GM21576 (cell line): Measurements from ENCODE around the gene UBIAD1.
"Not testable (repeated sequence)": the region's sequence is repeated elsewhere in the genome, so short reads cannot be mapped to it uniquely, and the experiment has no call there.

Experiments
- ATAC-seq: cut with Tn5 transposase; IDR thresholded peaks from one replicate; pipeline ENCODE4 v1.9.1; 2021; ENCODE audit warnings: mild to moderate bottlenecking, moderate library complexity; ENCODE audit not compliant: unreplicated experiment

Gene UBIAD1

GRCh38 chr1:11279152-11279551, 6.2 kb downstream of the UBIAD1 start:
- ATAC-seq: no peak

GRCh38 chr1:11279630-11280029, 6.6 kb downstream of the UBIAD1 start:
- ATAC-seq: no peak

- peak; percentile 54 for ATAC-seq
Observed at GRCh38 chr1:11280719-11281376, 7.8 kb downstream of the UBIAD1 start.

DNA sequence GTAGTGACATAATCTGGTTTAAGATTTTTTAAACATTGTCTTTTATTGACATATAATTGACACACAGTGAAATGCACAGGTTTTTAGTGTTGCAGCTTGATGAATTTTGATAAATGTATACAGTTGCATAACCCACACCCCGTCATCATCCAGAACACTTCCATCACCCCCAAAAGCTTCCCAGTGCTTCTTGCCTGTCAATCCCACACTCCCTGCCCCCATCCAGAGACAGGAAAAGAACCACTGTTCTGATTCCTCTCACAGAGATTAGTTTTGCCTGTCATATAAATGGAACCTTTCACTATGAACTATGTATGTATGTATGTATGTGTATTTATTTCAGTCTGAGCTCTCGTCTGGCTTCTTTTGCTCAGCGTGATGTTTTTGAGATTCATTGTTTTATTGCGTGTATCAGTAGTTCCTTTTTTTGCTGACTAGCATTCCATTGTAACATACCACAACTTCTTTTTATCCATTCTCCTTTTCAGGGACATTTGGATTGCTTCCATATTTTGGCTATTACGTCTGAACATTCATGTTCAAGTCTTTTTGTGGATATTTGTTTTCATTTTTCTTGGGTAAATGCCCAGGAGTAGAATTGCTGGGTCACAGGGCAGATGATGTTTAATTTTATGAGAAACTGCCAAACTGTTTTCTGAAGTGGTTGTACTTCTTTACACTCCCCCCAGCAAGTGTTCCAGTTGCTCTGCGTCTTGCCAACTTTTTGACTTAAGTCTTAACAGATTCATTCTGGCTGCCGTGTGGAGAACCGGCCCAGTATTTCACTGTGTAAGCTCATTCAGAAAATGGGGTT, 8.7 kb downstream of the UBIAD1 start:
- no peak for ATAC-seq

DNA sequence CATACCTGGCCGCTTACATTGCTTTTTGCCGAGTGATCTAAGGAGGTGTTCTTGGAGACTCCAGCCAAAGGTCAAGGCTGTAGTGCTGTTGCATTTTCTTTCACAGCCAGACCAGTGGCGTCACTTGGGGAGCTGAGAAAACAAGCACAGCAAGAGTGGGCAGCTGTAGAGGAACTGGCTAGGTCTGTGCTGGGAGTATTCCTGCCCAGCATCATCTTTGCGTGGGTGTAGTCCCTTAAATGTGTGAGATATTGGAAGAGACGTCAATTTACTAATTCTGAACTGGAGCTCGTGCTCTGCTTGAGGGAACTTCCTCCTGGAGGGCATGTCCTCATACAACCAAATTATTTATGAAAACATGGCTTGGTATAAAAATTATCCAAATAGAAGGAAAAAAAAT, 10.2 kb downstream of the UBIAD1 start:
- ATAC-seq: no peak

- ATAC-seq: no peak
Observed at GRCh38 chr1:11284784-11285183, 11.8 kb downstream of the UBIAD1 start.

DNA sequence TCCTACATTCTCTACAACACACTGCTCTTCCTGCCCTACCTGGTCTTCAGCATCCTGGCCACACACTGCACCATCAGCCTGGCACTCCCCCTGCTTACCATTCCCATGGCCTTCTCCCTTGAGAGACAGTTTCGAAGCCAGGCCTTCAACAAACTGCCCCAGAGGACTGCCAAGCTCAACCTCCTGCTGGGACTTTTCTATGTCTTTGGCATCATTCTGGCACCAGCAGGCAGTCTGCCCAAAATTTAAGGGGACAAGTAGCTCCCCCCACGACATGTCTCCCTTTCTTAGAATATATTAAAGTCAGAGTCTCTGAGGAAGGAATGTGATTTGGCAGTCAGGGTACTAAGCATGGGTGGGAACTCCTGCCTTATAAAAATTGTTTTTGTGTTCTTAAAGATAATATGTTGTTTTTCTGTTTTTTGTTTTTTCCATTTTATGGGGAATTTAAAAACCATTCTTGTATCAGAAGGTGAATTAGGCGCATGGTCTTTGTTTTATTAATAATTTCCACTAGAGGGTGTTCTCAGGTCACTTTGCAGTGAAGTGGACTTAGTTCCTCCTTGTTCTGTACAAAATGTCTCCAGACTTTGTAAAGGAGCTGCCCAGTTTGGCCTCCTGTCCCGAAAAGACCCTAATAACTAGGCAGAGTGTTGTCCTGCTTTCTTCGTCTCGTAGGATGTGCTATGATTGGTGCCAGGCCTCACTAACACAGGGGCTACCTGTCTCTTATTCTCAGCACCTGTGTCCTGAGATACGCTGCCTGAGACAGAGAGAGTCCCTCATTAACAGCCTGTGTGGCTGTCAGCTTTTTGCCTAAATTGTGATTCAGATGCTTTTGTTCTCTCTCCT, 13.1 kb downstream of the UBIAD1 start:
- ATAC-seq: no peak

DNA sequence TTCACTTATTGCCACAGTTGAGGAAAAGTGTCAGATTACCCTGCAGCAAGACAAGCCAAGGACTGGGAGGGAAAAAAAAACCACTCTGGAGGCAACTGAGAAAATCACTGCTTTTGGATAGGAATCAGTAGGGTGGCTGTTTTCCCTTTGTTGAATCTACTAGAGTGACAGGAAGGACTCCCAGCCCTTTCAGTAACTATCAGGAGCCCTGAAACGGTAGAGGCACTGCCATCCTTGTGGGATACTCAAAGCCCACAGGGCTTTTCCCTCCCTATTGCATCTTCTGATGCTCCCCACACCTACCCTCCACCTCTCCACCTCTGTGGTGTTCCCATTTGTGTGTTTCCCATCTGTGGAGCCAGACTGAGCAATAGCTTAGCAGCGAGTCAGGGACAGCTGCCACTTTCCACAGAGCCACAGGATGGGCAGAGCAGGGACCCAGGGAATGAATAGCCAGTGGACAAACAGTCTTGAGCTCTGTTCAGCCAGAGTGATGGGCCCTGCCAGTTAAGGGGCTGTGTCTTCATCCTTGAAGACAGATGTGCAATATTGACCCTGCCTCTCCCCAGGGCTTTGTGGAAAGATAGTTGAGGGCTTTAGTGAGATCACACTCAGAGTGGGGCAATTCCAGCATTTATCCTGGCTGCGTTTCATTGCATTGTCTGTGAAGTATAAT, 13.9 kb downstream of the UBIAD1 start:
- ATAC-seq: no peak

GRCh38 chr1:11289064-11289463, 16.1 kb downstream of the UBIAD1 start:
- ATAC-seq: no peak

- no peak for ATAC-seq
Observed at GRCh38 chr1:11291049-11291448, 18.1 kb downstream of the UBIAD1 start.

- no peak for ATAC-seq
Observed at GRCh38 chr1:11293856-11294255, 20.9 kb downstream of the UBIAD1 start.

- no peak for ATAC-seq
Observed at GRCh38 chr1:11294951-11295350, 22.0 kb downstream of the UBIAD1 start.

- no peak for ATAC-seq
Observed at GRCh38 chr1:11295905-11296304, 22.9 kb downstream of the UBIAD1 start.

DNA sequence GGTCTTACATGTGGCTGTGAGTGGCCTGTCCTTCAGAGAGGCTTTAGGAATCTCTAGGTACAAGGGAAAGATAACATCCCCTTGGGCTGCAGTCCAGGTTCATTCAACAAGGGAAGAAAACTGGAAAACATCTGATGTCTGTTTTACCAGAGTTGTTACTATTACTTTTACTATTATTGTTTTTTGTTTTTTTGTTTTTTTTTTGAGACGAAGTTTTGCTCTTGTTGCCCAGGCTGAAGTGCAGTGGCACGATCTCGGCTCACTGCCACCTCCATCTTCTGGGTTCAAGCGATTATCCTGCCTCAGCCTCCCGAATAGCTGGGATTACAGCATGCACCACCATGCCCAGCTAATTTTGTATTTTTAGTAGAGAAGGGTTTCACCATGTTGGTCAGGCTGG, 24.8 kb downstream of the UBIAD1 start:
- ATAC-seq: not testable (repeated sequence)

GRCh38 chr1:11298390-11299224, 25.6 kb downstream of the UBIAD1 start:
- ATAC-seq: no peak

GRCh38 chr1:11299225-11299574, 26.2 kb downstream of the UBIAD1 start:
- no peak for ATAC-seq

- no peak for ATAC-seq
Observed at GRCh38 chr1:11301601-11302000, 28.6 kb downstream of the UBIAD1 start.

- no peak for ATAC-seq
Observed at GRCh38 chr1:11302366-11302765, 29.4 kb downstream of the UBIAD1 start.

GRCh38 chr1:11305516-11305915, 32.5 kb downstream of the UBIAD1 start:
- not testable (repeated sequence) for ATAC-seq

- no peak for ATAC-seq
Observed at GRCh38 chr1:11307852-11308251, 34.9 kb downstream of the UBIAD1 start.
